ENCODE results near the gene ZNF311. TPM values are rescaled to one million over a fixed set of nuclear protein-coding genes. Genes with fewer than 3 reads are reported as not detected.

ZNF311 gene
- total and polyA plus RNA-seq, 9 of the 15 experiments (the other 6 are each of a cell fraction or from before 2014, with no cell fraction given): 5.1 to 10.0 (median 7.5) TPM

GRCh38 chr6:28953039-28953584 lies 52.0 kb downstream of the ZNF311 start (continued):
- TF ChIP-seq, protein P1, sequence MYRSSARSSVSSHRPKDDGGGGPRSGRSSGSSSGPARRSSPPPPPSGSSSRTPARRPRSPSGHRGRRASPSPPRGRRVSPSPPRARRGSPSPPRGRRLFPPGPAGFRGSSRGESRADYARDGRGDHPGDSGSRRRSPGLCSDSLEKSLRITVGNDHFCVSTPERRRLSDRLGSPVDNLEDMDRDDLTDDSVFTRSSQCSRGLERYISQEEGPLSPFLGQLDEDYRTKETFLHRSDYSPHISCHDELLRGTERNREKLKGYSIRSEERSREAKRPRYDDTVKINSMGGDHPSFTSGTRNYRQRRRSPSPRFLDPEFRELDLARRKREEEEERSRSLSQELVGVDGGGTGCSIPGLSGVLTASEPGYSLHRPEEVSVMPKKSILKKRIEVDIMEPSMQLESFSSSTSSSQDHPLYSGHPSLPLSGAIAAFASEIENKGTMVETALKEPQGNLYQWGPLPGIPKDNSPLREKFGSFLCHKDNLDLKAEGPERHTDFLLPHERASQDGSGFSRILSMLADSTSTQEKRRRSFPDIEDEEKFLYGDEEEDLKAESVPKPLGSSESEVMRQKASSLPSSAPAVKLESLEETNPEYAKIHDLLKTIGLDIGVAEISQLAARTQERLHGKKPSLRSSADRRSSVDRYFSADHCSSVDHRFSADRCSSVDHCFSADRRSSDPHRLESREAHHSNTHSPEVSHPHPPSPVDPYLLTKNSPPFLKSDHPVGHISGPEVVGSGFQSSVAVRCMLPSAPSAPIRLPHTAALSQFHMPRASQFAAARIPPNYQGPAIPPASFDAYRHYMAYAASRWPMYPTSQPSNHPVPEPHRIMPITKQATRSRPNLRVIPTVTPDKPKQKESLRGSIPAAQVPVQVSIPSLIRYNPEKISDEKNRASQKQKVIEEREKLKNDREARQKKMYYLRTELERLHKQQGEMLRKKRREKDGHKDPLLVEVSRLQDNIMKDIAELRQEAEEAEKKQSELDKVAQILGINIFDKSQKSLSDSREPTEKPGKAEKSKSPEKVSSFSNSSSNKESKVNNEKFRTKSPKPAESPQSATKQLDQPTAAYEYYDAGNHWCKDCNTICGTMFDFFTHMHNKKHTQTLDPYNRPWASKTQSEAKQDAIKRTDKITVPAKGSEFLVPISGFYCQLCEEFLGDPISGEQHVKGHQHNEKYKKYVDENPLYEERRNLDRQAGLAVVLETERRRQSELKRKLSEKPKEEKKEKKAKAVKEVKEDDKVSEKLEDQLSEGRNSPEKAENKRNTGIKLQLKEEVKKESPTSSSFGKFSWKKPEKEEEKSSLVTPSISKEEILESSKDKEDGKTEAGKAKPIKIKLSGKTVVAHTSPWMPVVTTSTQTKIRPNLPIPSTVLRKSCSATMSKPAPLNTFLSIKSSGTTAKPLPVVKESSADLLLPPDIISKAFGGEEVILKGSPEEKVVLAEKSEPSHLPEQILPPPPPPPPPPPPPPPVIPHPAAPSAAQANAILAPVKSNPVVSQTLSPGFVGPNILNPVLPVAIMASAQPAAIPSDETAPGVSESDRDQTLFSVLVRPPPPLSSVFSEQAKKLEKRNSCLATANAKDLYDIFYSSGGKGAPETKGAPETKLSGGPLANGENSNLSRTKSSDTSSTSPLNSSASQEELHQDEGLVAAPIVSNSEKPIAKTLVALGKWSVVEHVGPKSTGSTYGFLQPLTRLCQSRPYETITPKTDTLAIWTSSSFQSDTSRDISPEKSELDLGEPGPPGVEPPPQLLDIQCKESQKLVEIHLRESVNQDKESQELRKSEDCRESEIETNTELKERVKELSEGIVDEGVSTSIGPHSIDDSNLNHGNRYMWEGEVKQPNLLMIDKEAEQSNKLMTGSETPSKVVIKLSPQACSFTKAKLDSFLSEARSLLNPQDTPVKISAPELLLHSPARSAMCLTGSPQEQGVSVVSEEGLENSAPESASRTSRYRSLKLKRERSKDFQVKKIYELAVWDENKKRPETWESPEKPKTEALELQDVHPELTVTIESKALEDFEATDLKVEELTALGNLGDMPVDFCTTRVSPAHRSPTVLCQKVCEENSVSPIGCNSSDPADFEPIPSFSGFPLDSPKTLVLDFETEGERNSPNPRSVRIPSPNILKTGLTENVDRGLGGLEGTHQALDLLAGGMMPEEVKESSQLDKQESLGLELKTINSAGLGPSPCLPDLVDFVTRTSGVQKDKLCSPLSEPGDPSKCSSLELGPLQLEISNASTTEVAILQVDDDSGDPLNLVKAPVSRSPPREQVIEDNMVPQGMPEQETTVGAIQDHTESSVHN (IDR thresholded peaks at IDR 0.05; ENCODE audit: borderline replicate concordance in 1 of 2, low read depth in 1 of 2): peak in 1 of 2 experiments; percentile 5; a peak in 1 of 4 replicates
- TF ChIP-seq CHD2 (IDR thresholded peaks at IDR 0.05; ENCODE audit: low read depth, low read length) (0 out of 2 replicates have a peak, but pooled peaks have one; percentile 33), ZBTB17 (CRISPR knock-in tag; IDR thresholded peaks at IDR 0.05) (no peak), ZNF695 (CRISPR knock-in tag; IDR thresholded peaks at IDR 0.05) (no peak), CHD1 (IDR thresholded peaks at IDR 0.05; ENCODE audit: low read length) (peak; percentile 72), KLF1 (tag; IDR thresholded peaks at IDR 0.05) (no peak), PRMT5 (CRISPR knock-in tag; IDR thresholded peaks at IDR 0.05) (no peak), CBFA2T2 (conservative IDR thresholded peaks at IDR 0.05) (no peak), U2AF2 (optimal IDR thresholded peaks at IDR 0.05; ENCODE audit: low read depth, low read length) (no peak), MYNN (IDR thresholded peaks at IDR 0.05) (0 out of 2 replicates have a peak, but pooled peaks have one; percentile 37), MYNN (CRISPR knock-in tag; IDR thresholded peaks at IDR 0.05) (no peak), NRF1 (conservative IDR thresholded peaks at IDR 0.05 in 1 of 2, IDR thresholded peaks at IDR 0.05 in 1 of 2) (no peak), CC2D1A (IDR thresholded peaks at IDR 0.05) (0 out of 2 replicates have a peak, but pooled peaks have one; percentile 9), NFXL1 (CRISPR knock-in tag; IDR thresholded peaks at IDR 0.05) (no peak), TCF3 (CRISPR knock-in tag; IDR thresholded peaks at IDR 0.05) (no peak), TBL1XR1 (IDR thresholded peaks at IDR 0.05; ENCODE audit: low read length in 2 of 2) (peak in 1 of 2 experiments; percentile 89; a peak in 3 of 4 replicates), HNRNPL (IDR thresholded peaks at IDR 0.05; ENCODE audit: low read depth, low read length) (no peak), CREBBP (IDR thresholded peaks at IDR 0.05; ENCODE audit: low read depth, low read length) (no peak), GTF2E2 (tag; IDR thresholded peaks at IDR 0.05) (no peak), ZFPM2 (CRISPR knock-in tag; IDR thresholded peaks at IDR 0.05) (no peak), NBN (IDR thresholded peaks at IDR 0.05; ENCODE audit: low read depth) (no peak; the same call in none of the 2 replicates), SRF (CRISPR knock-in tag; IDR thresholded peaks at IDR 0.05) (0 out of 4 replicates have a peak, but pooled peaks of 1 of the 2 experiments have one; percentile 17), FOXK2 (conservative IDR thresholded peaks at IDR 0.05 in 1 of 2, IDR thresholded peaks at IDR 0.05 in 1 of 2; ENCODE audit: low read depth in 2 of 2) (peak in 1 of 2 experiments; percentile 83; a peak in 2 of 4 replicates), ZNF23 (CRISPR knock-in tag; IDR thresholded peaks at IDR 0.05) (no peak)
